ENCODE results near the gene SAXO1.

GRCh38 chr9:18889550-18889949 is 143.5 kb downstream of the SAXO1 start:
- no peak for TF ChIP-seq CTCF (IDR thresholded peaks at IDR 0.05)
- no peak for TF ChIP-seq POLR2AphosphoS5 (IDR thresholded peaks at IDR 0.05)
- TF ChIP-seq POLR2A (IDR thresholded peaks at IDR 0.05), result no peak

All from suprapubic skin (tissue), 4 donors.